Measurements from ENCODE around the gene ACO2. TPM values are rescaled to one million over a fixed set of nuclear protein-coding genes. Genes with fewer than 3 reads are reported as not detected.
"Not testable (repeated sequence)": the region's sequence is repeated elsewhere in the genome, so short reads cannot be mapped to it uniquely, and the experiment has no call there.

ACO2 gene
- total RNA-seq, result 84.5 and 91.0 TPM in 2 replicates

DNA sequence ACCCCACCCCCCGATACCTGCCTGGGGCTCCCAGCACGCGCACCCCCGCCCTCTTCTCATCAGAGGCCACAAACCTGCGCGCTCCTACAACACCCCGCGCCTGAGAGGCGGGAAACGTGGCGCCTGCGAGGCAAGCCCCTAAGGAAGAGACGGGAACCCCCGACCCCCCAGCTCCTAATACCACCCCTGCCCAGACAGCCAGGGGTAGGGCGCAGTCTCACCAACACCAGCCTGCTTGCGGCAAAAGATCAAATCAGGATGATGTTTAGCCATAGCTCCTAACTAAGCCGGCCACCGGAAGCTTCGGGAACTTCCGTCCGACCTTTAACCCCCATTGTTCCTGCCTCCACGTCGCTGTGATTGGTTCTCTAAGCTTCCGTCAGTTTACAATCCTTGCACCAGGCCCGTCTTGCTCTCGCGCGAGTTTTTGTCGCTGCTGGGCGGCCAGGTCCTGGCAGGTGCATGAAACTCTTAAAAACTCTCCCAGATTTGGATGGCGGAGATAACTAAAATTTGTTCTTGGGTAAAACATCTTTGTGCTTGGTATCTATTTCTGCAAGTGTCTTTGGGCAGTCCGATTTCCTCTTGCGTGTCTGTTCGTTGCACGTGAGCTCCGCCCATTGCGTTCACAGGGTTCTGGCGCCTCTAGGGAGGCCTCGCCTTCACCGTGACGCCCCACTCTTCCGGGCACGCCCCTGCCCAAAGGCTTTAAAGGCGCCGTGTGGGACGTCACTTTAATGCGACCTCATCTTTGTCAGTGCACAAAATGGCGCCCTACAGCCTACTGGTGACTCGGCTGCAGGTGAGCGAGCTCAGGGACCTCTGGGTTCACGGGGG lies at the start of gene ACO2, which contains the start of gene PHF5A:
ACO2 (plus strand) TSS at position 737 of the 837 bp plus-strand sequence; CDS start at position 767, 30 bp downstream.
PHF5A (minus strand) TSS at position 312 of the 837 bp plus-strand sequence; CDS start at position 273, 39 bp downstream.
- DNase-seq (ENCODE audit: low read depth, low spot score), result peak; percentile 92

DNA sequence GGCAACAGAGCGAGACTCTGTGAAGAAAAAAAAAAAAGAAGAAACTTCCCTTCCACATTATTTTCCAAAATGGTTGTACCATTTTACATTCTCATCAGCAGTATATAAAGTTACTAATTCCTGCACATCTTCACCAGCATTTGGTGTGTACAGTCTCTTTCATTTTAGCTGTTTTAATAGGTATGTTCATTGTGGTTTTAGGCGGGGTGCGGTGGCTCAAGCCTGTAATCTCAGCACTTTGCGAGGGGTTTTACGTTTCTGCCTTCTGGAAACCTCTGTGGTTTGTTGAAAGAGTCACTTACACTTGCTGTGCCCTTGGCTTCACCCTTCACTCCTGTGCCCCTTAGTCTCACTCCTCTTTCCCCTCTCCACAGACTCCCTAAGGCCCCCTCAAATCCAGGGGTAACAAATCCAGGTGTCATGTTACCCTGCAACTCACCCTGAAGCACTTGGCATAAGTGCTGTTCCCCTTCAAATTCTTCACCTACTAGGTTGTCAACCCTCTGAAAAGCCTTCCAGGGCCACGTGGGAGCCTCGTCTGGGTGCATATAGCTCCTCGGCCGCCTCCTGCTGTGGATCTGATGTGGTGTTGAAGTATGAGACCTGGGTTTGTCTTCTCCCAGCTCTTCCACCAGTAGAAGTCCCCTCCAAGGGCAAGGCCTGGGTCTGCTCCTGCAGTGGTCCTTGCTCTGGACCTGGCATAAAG lies 43.1 kb upstream of the ACO2 start:
- no peak for DNase-seq (ENCODE audit: low read depth, low spot score)

- no peak for DNase-seq (ENCODE audit: low read depth, low spot score)
These were observed 39.5 kb upstream of the ACO2 start for GRCh38 chr22:41429232-41429950.

- no peak for DNase-seq (ENCODE audit: low read depth, low spot score)
These were observed 39.0 kb upstream of the ACO2 start for GRCh38 chr22:41429951-41430332.

GRCh38 chr22:41431656-41432055 lies 37.3 kb upstream of the ACO2 start:
- no peak for DNase-seq (ENCODE audit: low read depth, low spot score)

DNA sequence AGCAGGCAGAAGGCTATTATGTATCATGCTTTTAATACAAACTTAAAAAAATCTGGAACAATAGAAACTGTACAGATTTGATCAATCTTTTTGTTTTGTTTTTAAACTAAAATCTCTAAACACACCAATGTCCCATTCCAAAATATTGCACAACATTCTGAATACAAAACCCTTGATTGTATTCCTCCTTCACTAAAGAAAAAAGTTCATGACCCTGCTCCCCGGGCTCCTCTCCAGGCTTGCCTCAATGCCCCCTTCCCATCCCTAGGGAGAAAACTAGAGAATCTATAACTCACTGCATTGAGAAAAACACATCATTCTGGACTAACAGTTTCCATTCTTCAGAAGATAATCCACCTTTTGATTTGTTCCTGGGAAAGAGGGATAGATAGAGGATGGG lies 35.4 kb upstream of the ACO2 start:
- not testable (repeated sequence) for DNase-seq (ENCODE audit: low read depth, low spot score)

- not testable (repeated sequence) for DNase-seq (ENCODE audit: low read depth, low spot score)
These were observed 34.4 kb upstream of the ACO2 start for GRCh38 chr22:41434361-41435003.

- no peak for DNase-seq (ENCODE audit: low read depth, low spot score)
These were observed 33.4 kb upstream of the ACO2 start for GRCh38 chr22:41435560-41435959.

GRCh38 chr22:41436322-41437113 lies 32.4 kb upstream of the ACO2 start:
- no peak for DNase-seq (ENCODE audit: low read depth, low spot score)

GRCh38 chr22:41437198-41437597 lies 31.7 kb upstream of the ACO2 start:
- no peak for DNase-seq (ENCODE audit: low read depth, low spot score)

GRCh38 chr22:41440511-41440910 lies 28.4 kb upstream of the ACO2 start:
- DNase-seq (ENCODE audit: low read depth, low spot score), result not testable (repeated sequence)

DNA sequence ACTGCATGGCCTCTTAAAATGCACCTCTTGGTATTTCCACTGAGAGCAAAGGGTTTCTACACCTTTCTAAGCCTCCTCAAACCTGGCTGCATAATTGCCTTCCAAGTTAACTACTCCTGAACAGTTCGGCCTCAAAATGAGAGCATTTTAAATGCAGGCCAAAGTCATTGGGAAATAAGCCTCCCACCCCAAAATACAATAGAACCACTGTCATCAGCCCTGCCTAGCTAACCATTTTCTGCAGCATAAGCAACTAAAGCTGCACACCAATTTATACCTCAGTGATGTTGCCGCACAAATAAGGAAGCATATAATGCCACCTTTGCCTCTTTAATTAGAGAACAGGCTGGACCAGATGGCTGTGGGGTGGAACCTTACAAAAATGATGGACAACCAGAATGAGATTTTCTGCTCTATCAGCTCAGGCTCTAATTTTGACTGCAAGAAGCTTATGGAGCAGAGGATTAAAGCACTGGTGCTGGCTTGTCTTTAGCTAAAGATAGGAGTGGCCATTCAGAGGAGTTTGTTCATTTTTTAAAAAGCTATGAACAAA lies 26.6 kb upstream of the ACO2 start:
- DNase-seq (ENCODE audit: low read depth, low spot score), result no peak

DNA sequence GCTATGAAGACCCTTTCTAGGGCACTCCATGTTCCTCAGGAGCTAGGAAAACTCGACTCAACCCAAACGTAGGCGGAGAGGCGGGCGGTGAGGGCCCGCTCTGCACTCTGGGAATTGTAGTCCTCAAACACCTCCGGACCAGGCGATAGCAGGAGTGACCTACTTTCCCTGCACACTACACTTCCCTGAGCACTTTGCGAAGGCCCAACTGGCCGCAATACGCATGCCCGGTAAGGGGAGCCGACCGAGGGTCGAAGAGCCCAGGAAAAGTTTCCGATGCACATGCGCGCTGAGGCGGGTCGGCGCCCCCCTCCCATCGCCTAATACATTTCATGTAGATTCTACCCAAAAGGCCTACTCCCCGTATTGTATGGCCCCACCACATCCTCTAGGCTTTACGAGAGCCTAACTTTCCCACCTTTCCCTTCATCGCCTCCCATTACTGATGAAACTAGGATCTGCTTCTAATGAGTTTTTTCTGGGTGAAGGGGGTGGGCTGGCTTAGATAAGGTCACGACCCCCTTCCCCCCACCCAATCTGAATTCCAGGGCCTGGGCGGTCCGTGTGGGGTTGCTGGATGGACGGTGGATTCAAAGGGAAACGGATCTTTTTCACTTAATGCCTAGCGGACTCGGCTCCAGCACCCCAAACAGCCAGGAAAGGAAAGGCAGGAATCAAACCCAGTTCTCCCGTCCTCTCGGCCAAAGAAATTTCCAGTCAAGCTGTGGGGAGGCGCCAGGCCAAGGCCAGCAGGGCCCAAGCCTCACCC lies 24.4 kb upstream of the ACO2 start:
- DNase-seq (ENCODE audit: low read depth, low spot score), result peak; percentile 90

DNA sequence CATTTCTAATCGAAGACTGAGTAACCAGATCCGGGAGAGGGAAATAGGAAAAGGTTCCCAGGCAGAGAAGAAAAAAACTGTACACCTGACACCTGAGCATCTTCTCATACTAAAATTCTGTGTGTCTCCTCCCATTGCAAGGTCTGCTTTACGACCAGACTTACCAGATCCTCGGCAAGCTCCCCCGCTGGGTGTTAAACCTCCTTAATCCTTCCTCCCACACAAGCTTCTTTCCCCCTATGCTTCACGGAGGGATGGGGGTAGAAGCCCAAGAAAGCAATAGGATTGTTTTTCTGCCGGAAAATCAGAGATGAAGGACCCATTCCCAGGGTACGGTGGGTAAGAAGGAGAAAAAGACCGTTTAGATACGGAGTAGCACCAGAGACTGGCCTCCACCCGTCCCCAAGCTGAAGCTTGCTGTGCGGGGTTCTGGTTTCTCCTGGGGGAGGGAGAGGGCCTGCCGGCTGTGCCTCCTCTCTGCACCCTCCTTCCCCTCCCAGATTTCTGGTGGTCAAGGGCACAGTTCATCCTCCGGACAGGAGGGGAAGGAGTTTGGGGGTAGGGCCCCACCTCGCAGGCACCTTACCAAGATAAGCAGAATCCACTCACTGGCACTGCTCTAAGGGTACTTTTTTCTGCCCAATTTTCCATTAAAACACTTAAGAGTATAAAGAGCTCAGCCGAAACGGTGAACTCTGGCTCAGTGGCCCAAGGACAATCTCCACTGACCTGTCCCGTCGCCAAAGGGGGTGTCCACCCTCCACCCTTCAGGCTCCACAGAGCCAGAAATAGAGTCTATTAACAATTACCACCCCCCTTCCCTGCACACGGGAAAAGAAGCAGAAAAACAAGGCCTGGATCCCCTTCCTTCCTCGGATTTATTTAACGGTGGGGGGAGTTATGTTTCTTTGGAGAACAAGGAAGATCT lies 23.5 kb upstream of the ACO2 start:
- DNase-seq (ENCODE audit: low read depth, low spot score), result no peak

- DNase-seq (ENCODE audit: low read depth, low spot score), result no peak
These were observed 22.8 kb upstream of the ACO2 start for GRCh38 chr22:41446057-41446501.

DNA sequence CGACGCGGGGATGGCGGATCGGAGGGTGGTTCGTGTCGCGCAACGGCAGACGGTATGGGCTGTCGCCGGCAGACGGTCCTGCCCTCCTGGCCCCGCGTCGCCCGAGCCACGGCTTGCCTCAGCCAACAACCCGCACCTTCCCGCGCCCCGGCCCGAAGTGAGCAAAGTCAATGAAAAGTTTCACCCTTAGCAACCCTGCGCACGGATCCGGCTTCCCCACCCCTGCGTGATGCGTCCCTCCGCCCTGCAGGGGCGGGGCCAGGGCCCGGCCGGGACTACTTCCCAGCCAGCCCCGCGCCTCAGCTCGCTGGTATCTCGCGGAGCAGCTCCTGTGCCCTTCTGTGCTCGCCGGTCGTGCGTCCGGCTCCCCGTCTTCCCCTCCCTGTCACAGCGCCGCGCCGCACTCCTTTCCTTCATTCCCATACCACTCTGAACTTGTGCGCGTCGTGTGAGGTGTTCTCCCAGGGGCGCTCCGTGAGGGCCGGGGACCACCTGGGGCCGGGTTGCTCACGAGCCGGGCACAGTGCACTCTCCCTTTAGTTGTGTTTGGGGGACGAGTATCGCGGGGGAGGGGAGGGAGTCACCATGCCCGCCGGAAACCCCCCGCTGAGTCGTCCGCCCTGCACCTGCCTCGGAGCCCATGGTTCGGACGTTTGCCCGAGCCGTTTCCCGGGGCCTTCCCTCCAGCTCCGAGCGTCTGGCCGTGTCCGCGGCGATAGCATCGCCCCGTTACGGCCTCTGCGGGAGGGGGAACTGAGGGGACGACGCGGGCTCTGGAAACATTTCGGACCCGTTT lies 22.1 kb upstream of the ACO2 start, which contains the start of gene TOB2:
TOB2 (minus strand) TSS at position 163 of the 796 bp plus-strand sequence. CDS start 9,456 bp downstream, outside the sequence.
- DNase-seq (ENCODE audit: low read depth, low spot score), result peak; percentile 86

Measured in pulmonary artery endothelial cell (primary cell).